ENCODE results near the gene PAN3.

Gene PAN3

GRCh38 chr13:28339419-28339818 is 201.1 kb downstream of the PAN3 start:
- no peak for DNase-seq

DNA sequence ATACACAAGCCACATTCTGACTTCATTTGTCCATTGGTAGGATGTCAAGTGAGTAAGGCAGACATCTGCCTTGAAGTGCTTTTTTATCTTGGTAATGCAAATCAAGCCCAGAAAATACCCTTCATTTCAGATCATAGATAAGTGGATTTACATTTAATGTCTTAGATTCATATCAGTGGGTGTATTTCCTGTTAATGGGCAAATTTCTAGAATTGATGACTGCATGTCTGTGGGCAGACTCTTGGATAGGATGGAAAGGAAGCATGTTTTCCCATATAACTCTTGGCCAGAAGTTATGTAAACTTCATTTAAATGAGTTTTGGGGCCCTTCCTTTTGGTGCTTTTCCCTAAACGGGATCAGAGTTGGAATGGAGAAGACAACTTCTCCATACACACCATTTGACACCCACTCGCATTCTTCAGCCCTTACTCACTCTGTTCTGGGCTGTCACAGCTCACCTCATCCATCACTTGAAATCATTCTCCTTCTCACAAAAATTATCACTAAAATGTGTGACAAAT is 202.0 kb downstream of the PAN3 start:
- no peak for DNase-seq

DNA sequence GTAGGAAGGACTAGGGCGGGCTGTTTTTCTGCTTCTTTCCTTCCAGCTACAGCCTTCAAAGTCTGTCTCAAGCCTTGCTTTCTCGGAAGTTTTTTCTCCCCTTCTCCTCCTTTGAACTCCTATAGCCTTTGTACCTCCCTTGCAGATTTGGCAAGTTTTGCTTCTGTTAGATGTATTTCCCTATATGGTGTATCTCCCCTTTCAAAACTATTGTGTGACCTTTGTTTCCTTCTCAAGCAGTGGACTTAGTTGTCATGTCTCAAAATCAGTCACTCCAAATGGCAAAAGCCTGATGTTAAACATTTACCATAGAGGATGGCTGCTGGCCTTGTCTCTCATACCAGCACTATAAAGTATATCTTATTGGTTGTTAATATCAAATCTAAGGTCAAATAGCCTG is 203.9 kb downstream of the PAN3 start:
- DNase-seq: no peak

DNA sequence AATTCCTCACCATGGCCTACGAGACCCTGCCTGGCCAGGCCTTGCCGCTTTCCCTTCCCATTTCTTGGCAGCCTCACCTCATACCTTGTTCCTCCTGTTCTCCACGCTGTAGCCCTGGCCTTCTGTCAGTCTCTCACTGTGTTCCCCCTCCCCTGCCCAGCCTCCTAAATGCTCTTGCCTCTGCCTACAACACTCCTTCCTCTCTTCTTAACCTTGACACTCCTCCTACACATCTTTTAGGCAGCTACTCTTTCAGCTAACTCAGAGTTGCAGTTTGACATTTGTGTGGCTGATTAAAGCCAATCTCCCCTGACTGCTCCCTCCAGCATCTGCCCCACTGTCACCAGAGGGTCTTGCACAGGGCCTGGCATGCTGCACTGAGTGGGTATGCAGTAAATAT is 205.8 kb downstream of the PAN3 start:
- DNase-seq: no peak

All from activated CD4-positive, alpha-beta T cell treated with anti-CD3 and anti-CD28 coated beads, Interleukin-2, amount 50 U/mL, for 16 hours (primary cell).